Keratinocyte (primary cell): Measurements from ENCODE around the gene TENM3. TPM values are rescaled to one million over a fixed set of nuclear protein-coding genes. Genes with fewer than 3 reads are reported as not detected.

Experiments used
- DNase-seq: peaks from one replicate; pipeline ENCODE4 v3.0.0-alpha.2; 2011; ENCODE audit warnings: low read depth, missing footprints, low spot score
- FAIRE-seq: peaks from 2 replicates; lab custom pipeline; 2011; peaks lifted over from hg19 to GRCh38; lab: Jason Lieb, UNC
- H2AFZ ChIP-seq: 2 replicates; pipeline ENCODE4 v1.6.0; 2012; ENCODE audit warnings: low read length, control low read depth, inconsistent platforms; ENCODE audit not compliant: control insufficient read depth
- H3K27ac ChIP-seq: 2 replicates; pipeline ENCODE4 v1.5.1; 2011; ENCODE audit warnings: low read length; ENCODE audit not compliant: control insufficient read depth, insufficient read depth
- H3K27me3 ChIP-seq: 3 replicates; pipeline ENCODE4 v1.6.0; 2011; ENCODE audit warnings: low read length; ENCODE audit not compliant: control insufficient read depth, insufficient read depth; ENCODE audit errors: extremely low read depth
- H3K36me3 ChIP-seq, 2 experiments: 2 replicates in 1 of 2; 3 replicates in 1 of 2; pipeline ENCODE4 v1.5.1; 2011; ENCODE audit warnings: low read length in 2 of 2, mild to moderate bottlenecking in 1 of 2; ENCODE audit not compliant: control insufficient read depth in 2 of 2, insufficient read depth in 2 of 2; ENCODE audit errors: extremely low read depth in 1 of 2
- H3K4me1 ChIP-seq: 3 replicates; pipeline ENCODE4 v1.5.1; 2011; ENCODE audit warnings: low read length; ENCODE audit not compliant: control insufficient read depth, insufficient read depth; ENCODE audit errors: extremely low read depth
- H3K4me2 ChIP-seq: 3 replicates; pipeline ENCODE4 v1.6.0; 2011; ENCODE audit warnings: low read depth, low read length; ENCODE audit not compliant: control insufficient read depth, insufficient read depth; ENCODE audit errors: extremely low read depth
- H3K4me3 ChIP-seq, 3 experiments: fragments of 200-600 bp in 1 of 3; sonication (generic) in 1 of 3; 2 replicates in 2 of 3; 3 replicates in 1 of 3; pipeline ENCODE4 v1.5.1; 2011 to 2016; ENCODE audit warnings: low read length in 3 of 3, mild to moderate bottlenecking in 3 of 3, control low read depth in 2 of 3, inconsistent platforms in 1 of 3, low read depth in 1 of 3, mixed read lengths in 1 of 3, mixed run types in 1 of 3, moderate library complexity in 1 of 3; ENCODE audit not compliant: control insufficient read depth in 2 of 3, insufficient read depth in 2 of 3; ENCODE audit errors: extremely low read depth in 1 of 3
- H3K79me2 ChIP-seq: 2 replicates; pipeline ENCODE4 v1.6.0; 2012; ENCODE audit warnings: low read length; ENCODE audit not compliant: control insufficient read depth, insufficient read depth
- H3K9ac ChIP-seq: 3 replicates; pipeline ENCODE4 v1.6.0; 2011; ENCODE audit warnings: low read length; ENCODE audit not compliant: control insufficient read depth, insufficient read depth; ENCODE audit errors: extremely low read depth
- H3K9me1 ChIP-seq: 3 replicates; pipeline ENCODE4 v1.6.0; 2011; ENCODE audit warnings: low read length; ENCODE audit not compliant: control insufficient read depth, insufficient read depth; ENCODE audit errors: extremely low read depth
- H3K9me3 ChIP-seq: 2 replicates; pipeline ENCODE4 v1.5.1; 2012; ENCODE audit warnings: low read depth, low read length; ENCODE audit not compliant: control insufficient read depth
- H4K20me1 ChIP-seq: 3 replicates; pipeline ENCODE4 v1.6.0; 2011; ENCODE audit warnings: low read length; ENCODE audit not compliant: control insufficient read depth, insufficient read depth; ENCODE audit errors: extremely low read depth
- CTCF ChIP-seq, 3 experiments: IDR thresholded peaks in 1 of 3; conservative IDR thresholded peaks in 1 of 3; optimal IDR thresholded peaks in 1 of 3; 2 replicates in 2 of 3; 3 replicates in 1 of 3; pipeline versions ENCODE3 to v1.5.1; 2011; ENCODE audit warnings: low read length in 3 of 3, mild to moderate bottlenecking in 3 of 3, moderate library complexity in 2 of 3, control low read depth in 1 of 3, inconsistent platforms in 1 of 3; ENCODE audit not compliant: insufficient read depth in 2 of 3; ENCODE audit errors: extremely low read depth in 1 of 3
- EZH2 ChIP-seq: IDR thresholded peaks from one replicate; pipeline ENCODE4 v1.6.1; 2012; ENCODE audit warnings: inconsistent platforms, mild to moderate bottlenecking, low read length, moderate library complexity
- dilution Hi-C: fragments of 300-500 bp; cut with MboI; formaldehyde crosslinking; loops from one replicate; pipeline ENCODE4 v1.7.0; 2020; ENCODE audit warnings: low sequenced_read_pairs; ENCODE audit not compliant: extremely low pct_ligation_motif_present
- polyA plus RNA-seq, 5 experiments: library from polyadenylated mRNA; depleted of rRNA in 3 of 5; stranded (reverse) in 3 of 5; stranded (forward) in 1 of 5; unstranded in 1 of 5; fragments of >200 nt; gene quantifications; 1 replicate in 1 of 5; 2 replicates in 3 of 5; 3 replicates in 1 of 5; pipeline versions ENCODE4 v1.2.1 to v1.2.3, GENCODE V29; 2011 to 2012; ENCODE audit warnings: missing spikeins in 2 of 5, low read depth in 1 of 5, low replicate concordance in 1 of 5

TENM3 gene
- polyA plus RNA-seq, 1 donor (not counting 4 experiments of a cell fraction or from before 2014, with no cell fraction given): 17.0 TPM

GRCh38 chr4:182625193-182625592 lies 382.0 kb downstream of the TENM3 start:
- Histone ChIP-seq H3K27ac (no peak overlapping the region), H3K4me1 (no peaks in the 10 kb centered on the region), H3K36me3 (no peaks in the 10 kb centered on the region), H4K20me1 (no peaks in the 10 kb centered on the region), H3K4me3 (no peak overlapping the region), H3K79me2 (no peaks in the 10 kb centered on the region), H3K9me3 (no peaks in the 10 kb centered on the region), H3K4me2 (no peak overlapping the region), H2AFZ (no peak overlapping the region), H3K9ac (no peak overlapping the region), H3K27me3 (no peaks in the 10 kb centered on the region), H3K9me1 (no peaks in the 10 kb centered on the region)
- no peak for DNase-seq
- TF ChIP-seq EZH2 (no peak), CTCF (optimal IDR thresholded peaks at IDR 0.05 in 1 of 3, IDR thresholded peaks at IDR 0.05 in 1 of 3, conservative IDR thresholded peaks at IDR 0.05 in 1 of 3; ENCODE audit: extremely low read depth in 1 of 3, insufficient read depth in 2 of 3, low read length in 3 of 3) (no peak)
- FAIRE-seq: no peak
- dilution Hi-C loops: no loop called here

- dilution Hi-C loops: no loop called here
- Histone ChIP-seq H4K20me1 (no peaks in the 10 kb centered on the region), H3K27me3 (no peaks in the 10 kb centered on the region), H3K4me3 (no peak overlapping the region), H2AFZ (no peak overlapping the region), H3K36me3 (no peaks in the 10 kb centered on the region), H3K9me1 (no peaks in the 10 kb centered on the region), H3K79me2 (no peaks in the 10 kb centered on the region), H3K27ac (no peak overlapping the region), H3K4me2 (no peak overlapping the region), H3K4me1 (no peaks in the 10 kb centered on the region), H3K9ac (no peak overlapping the region), H3K9me3 (no peaks in the 10 kb centered on the region)
- DNase-seq: no peak
- no peak for FAIRE-seq
- TF ChIP-seq CTCF (optimal IDR thresholded peaks at IDR 0.05 in 1 of 3, IDR thresholded peaks at IDR 0.05 in 1 of 3, conservative IDR thresholded peaks at IDR 0.05 in 1 of 3; ENCODE audit: extremely low read depth in 1 of 3, insufficient read depth in 2 of 3, low read length in 3 of 3): no peak
- no peak for TF ChIP-seq EZH2
Measured at GRCh38 chr4:182627996-182628395, 384.8 kb downstream of the TENM3 start.
